Urothelium cell line (cell line): ENCODE measurements around the gene UBE2H.
"Not testable (repeated sequence)": the region's sequence is repeated elsewhere in the genome, so short reads cannot be mapped to it uniquely, and the experiment has no call there.

ENCODE experiments used
- DNase-seq: peaks from one replicate; pipeline ENCODE4 v3.0.0; 2011; ENCODE audit warnings: low spot score, mixed read lengths
- FAIRE-seq: peaks from 2 replicates; lab custom pipeline; 2011; peaks lifted over from hg19 to GRCh38; lab: Jason Lieb, UNC

UBE2H gene

DNA sequence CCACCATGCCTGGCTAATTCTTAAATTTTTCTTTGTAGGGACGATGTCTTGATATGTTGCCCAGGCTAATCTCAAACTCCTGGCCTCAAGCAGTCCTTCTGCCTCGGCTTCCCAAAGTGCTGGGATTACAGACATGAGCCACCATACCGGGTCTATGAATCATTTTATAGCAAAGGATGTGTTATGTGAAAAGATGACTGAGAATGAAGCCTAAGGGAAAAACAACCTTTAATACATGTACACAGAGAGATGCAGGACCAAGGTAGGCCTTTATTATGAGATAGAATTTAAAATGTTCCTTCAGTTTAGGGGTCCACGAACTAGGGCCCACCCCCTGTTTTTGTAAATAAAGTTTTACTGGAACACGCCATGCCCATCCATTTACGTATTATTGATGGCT is 41.0 kb downstream of the UBE2H start:
- no peak for DNase-seq
- FAIRE-seq: no peak

DNA sequence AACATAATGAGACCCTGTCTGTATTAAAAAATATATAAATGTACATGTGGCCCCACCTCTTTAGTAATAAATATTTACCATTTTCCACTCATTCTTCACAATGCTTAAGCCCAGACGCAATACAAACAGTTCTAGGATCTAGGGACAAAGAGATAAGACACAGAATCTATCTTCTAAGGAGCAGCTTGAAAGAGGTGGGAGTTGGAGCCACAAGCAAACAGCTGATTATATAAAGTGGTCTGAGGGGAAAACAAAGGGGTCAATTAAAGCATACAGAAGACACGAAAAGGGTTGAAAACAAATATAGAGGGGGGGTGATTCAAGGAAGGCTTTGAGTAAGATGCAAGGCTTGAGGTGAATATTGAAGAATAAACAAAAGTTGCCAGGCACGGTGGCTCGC is 43.1 kb downstream of the UBE2H start:
- FAIRE-seq (no peak), DNase-seq (no peak)

- FAIRE-seq (no peak), DNase-seq (no peak)
These were observed 44.6 kb downstream of the UBE2H start for GRCh38 chr7:129908181-129908580.

DNA sequence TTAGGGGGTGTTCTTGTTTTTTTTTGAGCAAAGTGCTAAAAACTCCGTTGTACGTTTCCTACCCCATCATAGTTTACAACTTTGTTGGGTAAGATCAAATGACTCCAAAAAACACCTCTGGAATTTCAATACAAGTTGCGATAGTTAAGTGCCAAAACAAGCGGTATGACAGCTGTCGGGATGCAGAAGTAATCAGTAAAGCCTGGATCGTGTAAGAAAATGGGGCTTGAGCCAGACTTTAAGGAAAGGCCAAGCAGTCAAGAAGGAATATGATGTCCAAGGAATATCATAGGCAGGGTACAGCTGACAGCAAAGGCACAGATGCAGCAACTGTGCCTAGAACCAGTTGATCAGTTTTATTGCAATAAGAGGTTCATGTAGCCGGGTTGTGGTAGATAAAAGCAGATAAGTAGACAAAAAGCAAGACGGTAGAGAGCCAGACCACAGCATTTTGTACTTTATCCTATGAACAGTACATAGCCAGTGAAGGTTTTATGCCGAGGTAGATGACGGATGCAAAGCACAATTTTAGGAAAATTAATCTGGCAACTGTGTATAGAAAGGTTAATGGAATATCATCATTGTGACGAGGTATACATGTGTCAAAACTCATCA is 45.5 kb downstream of the UBE2H start:
- DNase-seq (no peak), FAIRE-seq (no peak)

DNA sequence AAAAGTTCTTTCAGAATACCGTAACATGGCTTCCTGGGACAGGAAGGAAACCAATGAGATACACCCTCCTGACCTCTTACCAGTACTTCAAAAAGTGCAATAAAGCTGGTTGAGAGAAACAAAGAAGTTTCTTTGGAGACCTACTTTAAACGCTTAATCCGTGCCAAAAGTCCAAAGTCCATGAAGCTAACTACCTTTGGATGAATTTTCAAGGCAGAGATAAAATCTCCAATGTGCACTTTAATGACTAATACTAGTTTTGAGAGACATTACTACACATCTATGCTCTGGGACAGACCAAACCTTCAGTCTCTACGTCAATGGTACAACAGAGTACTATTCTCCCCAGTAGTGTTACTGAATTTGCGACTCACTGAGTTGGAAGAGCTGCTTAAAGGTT is 46.1 kb downstream of the UBE2H start:
- no peak for DNase-seq
- FAIRE-seq: no peak

GRCh38 chr7:129903935-129904334 is 48.8 kb downstream of the UBE2H start:
- DNase-seq (no peak), FAIRE-seq (no peak)

- DNase-seq (no peak), FAIRE-seq (no peak)
These were observed 49.9 kb downstream of the UBE2H start for GRCh38 chr7:129902788-129903422.

DNA sequence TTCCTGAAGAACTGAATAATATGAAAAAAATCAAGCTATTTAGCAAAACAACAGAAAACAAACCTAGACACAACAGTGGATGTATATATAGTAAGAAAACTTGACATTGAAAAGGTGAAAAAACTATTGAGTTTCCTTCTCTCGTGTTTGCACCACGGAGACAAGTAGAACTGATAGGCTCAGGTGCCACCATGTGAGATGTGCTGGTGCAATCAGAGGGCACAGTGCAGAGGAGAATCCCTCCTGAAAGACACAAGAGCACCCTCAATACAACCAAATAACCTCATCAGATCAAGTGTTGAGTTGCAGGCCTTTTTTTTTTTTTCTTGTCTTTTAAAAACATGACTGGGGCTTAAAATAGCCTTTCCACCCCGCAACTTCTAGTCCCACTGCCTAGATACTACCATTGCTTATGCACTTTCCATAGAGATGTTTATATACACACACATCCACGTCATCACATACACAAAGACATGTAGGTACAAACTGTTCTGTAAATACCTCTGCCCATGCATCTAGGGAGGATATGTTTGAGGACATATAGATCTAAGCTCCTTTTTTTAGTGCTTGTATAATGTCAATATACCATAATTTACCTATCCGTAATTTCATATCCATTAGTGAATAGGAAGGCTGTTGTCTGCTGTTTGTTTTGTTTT is 54.1 kb downstream of the UBE2H start:
- FAIRE-seq (no peak), DNase-seq (no peak)

- FAIRE-seq: no peak
- DNase-seq: no peak
These were observed 54.8 kb downstream of the UBE2H start for GRCh38 chr7:129898007-129898406.

GRCh38 chr7:129896568-129897382 is 56.0 kb downstream of the UBE2H start:
- no peak for FAIRE-seq

DNA sequence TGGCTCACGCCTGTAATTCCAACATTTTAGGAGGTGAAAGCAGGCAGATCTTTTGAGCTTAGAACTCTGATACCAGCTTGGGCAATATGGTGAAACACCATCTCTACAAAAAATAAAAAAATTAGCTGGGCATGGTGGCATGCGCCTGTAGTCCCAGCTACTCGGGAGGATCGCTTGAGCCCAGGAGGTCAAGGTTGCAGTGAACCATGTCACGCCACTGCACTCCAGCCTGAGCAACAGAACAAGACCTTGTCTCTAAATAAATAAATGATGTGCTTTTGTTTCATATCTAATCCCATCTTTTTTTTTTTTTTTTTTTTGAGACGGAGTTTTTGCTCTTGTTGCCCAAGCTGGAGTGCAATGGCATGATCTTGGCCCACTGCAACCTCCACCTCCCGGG is 58.6 kb downstream of the UBE2H start:
- not testable (repeated sequence) for DNase-seq, FAIRE-seq

More at GRCh38 chr7:129896568-129897382, 56.0 kb downstream of the UBE2H start:
- DNase-seq: no peak

- DNase-seq (no peak), FAIRE-seq (no peak)
These were observed 62.7 kb downstream of the UBE2H start for GRCh38 chr7:129890090-129890489.

DNA sequence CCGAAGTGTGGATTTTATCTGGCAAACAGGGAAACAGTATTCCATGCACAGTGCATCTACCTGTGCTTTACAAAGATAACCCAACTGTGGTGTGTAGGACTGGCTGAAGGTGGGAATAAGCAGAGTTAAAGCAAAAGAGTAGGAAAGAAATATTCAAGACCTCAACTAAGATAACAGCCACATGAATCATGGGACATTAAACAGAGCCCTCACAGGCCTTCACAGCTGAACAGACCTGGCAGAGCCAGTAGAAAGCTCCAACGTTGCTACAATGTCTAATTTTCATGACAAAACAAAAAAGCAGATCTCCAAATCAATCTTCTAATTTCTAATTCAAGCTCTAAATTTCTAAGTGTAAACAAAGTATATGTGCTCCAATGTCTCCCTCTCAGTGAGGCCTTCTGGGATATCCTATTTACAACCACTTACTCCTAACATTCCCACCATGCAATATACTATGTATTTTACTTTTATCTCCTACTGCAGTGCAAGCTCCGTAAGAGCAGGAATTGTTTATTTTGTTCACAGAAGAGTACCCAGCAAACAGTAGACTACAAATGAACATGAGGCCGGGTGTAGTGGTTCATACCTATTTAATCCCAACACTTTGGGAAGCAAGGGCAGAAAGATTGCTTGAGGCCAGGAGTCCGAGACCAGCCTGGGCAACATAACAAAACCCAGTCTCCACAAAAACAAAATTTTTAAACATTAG is 63.5 kb downstream of the UBE2H start:
- no peak for DNase-seq
- no peak for FAIRE-seq

GRCh38 chr7:129887865-129888264 is 64.9 kb downstream of the UBE2H start:
- no peak for FAIRE-seq
- no peak for DNase-seq

DNA sequence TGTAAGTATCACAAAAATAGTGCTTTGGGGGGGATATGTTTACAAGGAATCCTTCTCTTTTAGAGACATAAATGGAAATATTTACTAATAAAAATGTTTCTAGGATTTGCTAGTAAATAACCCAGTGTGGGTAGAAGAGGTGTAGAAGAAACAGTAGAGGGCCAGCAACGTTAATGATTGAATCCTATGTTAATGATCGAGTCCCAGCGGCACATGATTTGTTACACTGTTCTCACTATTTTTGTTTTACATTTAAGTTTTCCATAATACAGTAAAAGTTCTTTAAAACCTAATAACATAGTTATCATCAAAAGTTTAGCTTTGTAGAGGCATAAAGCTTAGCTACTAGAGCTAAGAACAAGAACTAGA is 66.0 kb downstream of the UBE2H start:
- FAIRE-seq: no peak
- no peak for DNase-seq

GRCh38 chr7:129886167-129886817 is 66.5 kb downstream of the UBE2H start:
- FAIRE-seq: no peak
- DNase-seq: peak; percentile 5

- no peak for DNase-seq
- FAIRE-seq: no peak
These were observed 68.3 kb downstream of the UBE2H start for GRCh38 chr7:129884495-129884894.

DNA sequence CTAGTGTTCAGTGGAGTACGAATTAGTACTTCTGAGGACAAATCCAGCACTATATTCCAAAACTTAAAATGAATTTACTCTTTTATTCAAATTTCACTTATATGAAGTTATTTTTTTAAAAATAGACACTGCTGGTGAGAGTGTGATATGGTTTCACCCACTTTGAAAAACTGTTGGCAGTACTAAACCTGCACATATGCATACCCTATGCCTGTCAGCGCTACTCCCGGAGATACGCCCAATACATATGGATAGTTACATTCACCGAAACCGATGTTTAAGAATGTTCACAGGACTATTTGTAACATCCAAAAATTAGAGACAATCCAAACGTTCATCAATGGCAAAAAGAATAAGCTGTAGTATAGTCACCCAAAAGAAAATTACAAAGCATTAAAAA is 69.6 kb downstream of the UBE2H start:
- FAIRE-seq: no peak
- no peak for DNase-seq

- FAIRE-seq (no peak), DNase-seq (no peak)
These were observed 70.2 kb downstream of the UBE2H start for GRCh38 chr7:129882531-129882930.

- DNase-seq: no peak
- FAIRE-seq: no peak
These were observed 75.5 kb downstream of the UBE2H start for GRCh38 chr7:129877146-129877792.
